H1 (cell line): ENCODE results near the gene HOXA6. TPM values are rescaled to one million over a fixed set of nuclear protein-coding genes. Genes with fewer than 3 reads are reported as not detected.

Experiments
- CTCF ChIA-PET: fragments of 300-600 bp; sonication (Branson Sonifier 250); formaldehyde crosslinking; loops from one replicate; lab custom pipeline; 2021; ENCODE audit not compliant: partially characterized antibody; lab: Charles Lee
- POLR2A ChIA-PET: fragments of 300-600 bp; sonication (Branson Sonifier 250); formaldehyde crosslinking; loops from one replicate; lab custom pipeline; 2021; ENCODE audit warnings: inconsistent platforms; ENCODE audit not compliant: partially characterized antibody; lab: Charles Lee
- DNase-seq, 2 experiments: peaks; one replicate each; pipeline versions ENCODE4 v3.0.0 to v3.0.0-alpha.2; 2010 to 2022; ENCODE audit warnings: low spot score in 2 of 2, low read depth in 1 of 2, mixed read lengths in 1 of 2
- FAIRE-seq: peaks from 2 replicates; lab custom pipeline; 2011; peaks lifted over from hg19 to GRCh38; lab: Jason Lieb, UNC
- H2AFZ ChIP-seq: 2 replicates; pipeline ENCODE4 v1.8.1; 2012; ENCODE audit warnings: low read length, inconsistent platforms
- H2AK5ac ChIP-seq: 2 replicates; pipeline ENCODE4 v1.6.1; 2013; ENCODE audit warnings: low read depth, low read length
- H2BK120ac ChIP-seq: replicated peaks from 2 replicates; pipeline ENCODE3; 2013; ENCODE audit warnings: low read depth, low read length, inconsistent platforms
- H2BK12ac ChIP-seq: 2 replicates; pipeline ENCODE4 v1.6.1; 2013; ENCODE audit warnings: low read depth, low read length
- H2BK15ac ChIP-seq: 2 replicates; pipeline ENCODE4 v1.6.1; 2013; ENCODE audit warnings: low read length
- H2BK20ac ChIP-seq: 2 replicates; pipeline ENCODE4 v1.6.1; 2013; ENCODE audit warnings: low read length
- H2BK5ac ChIP-seq: 2 replicates; pipeline ENCODE4 v1.6.1; 2013; ENCODE audit warnings: low read depth, low read length
- H3K14ac ChIP-seq: 2 replicates; pipeline ENCODE4 v1.6.1; 2013; ENCODE audit warnings: inconsistent platforms; ENCODE audit not compliant: insufficient read length
- H3K18ac ChIP-seq: 2 replicates; pipeline ENCODE4 v1.6.1; 2013; ENCODE audit warnings: low read length; ENCODE audit errors: extremely low read depth
- H3K23ac ChIP-seq: 2 replicates; pipeline ENCODE4 v1.6.1; 2013; ENCODE audit warnings: inconsistent platforms; ENCODE audit not compliant: insufficient read length
- H3K23me2 ChIP-seq: 2 replicates; pipeline ENCODE4 v1.6.1; 2013; ENCODE audit warnings: low read depth, low read length
- H3K27ac ChIP-seq: 2 replicates; pipeline ENCODE4 v1.6.1; 2011; ENCODE audit warnings: low read depth, low read length, inconsistent platforms
- H3K27me3 ChIP-seq, 4 experiments: replicated peaks in 1 of 4; 1 replicate in 1 of 4; 2 replicates in 3 of 4; pipeline versions ENCODE4 v1.6.1 to v1.8.1; 2011 to 2013; ENCODE audit warnings: low read length in 3 of 4, mild to moderate bottlenecking in 3 of 4, inconsistent platforms in 2 of 4, mixed read lengths in 2 of 4, moderate library complexity in 1 of 4; ENCODE audit not compliant: control insufficient read depth in 3 of 4, insufficient read depth in 3 of 4; ENCODE audit errors: extremely low read depth in 1 of 4
- H3K36me3 ChIP-seq, 4 experiments: 2 replicates each; pipeline versions ENCODE4 v1.6.1 to v1.8.1; 2011 to 2013; ENCODE audit warnings: mild to moderate bottlenecking in 4 of 4, low read length in 3 of 4, moderate library complexity in 2 of 4, control low read depth in 1 of 4, inconsistent platforms in 1 of 4; ENCODE audit not compliant: insufficient read depth in 4 of 4, control insufficient read depth in 2 of 4
- H3K4ac ChIP-seq: replicated peaks from 2 replicates; pipeline ENCODE3; 2013; ENCODE audit warnings: low read length, low read depth, mixed read lengths, inconsistent platforms; ENCODE audit not compliant: insufficient read length
- H3K4me1 ChIP-seq, 4 experiments: replicated peaks in 1 of 4; 1 replicate in 1 of 4; 2 replicates in 3 of 4; pipeline versions ENCODE4 v1.6.1 to v1.8.1; 2011 to 2013; ENCODE audit warnings: low read length in 3 of 4, inconsistent platforms in 2 of 4, mixed read lengths in 1 of 4; ENCODE audit not compliant: insufficient read depth in 4 of 4, control insufficient read depth in 3 of 4
- H3K4me2 ChIP-seq, 2 experiments: 2 replicates each; pipeline versions ENCODE4 v1.6.1 to v1.8.1; 2011 to 2013; ENCODE audit warnings: low read depth in 2 of 2, low read length in 2 of 2, control low read depth in 1 of 2, inconsistent platforms in 1 of 2, mild to moderate bottlenecking in 1 of 2; ENCODE audit not compliant: insufficient read depth in 1 of 2
- H3K4me3 ChIP-seq, 4 experiments: fragments of 200-600, 300-600 bp in 1 of 4; sonication (generic), shearing (Covaris generic), sonication (Bioruptor Twin) in 1 of 4; 2 replicates each; pipeline versions ENCODE4 v1.5.1 to v1.8.1; 2011 to 2016; ENCODE audit warnings: low read length in 4 of 4, low read depth in 3 of 4, control low read depth in 2 of 4, inconsistent platforms in 2 of 4, mild to moderate bottlenecking in 2 of 4, mixed read lengths in 1 of 4, moderate library complexity in 1 of 4; ENCODE audit not compliant: insufficient read depth in 2 of 4; ENCODE audit errors: extremely low read depth in 1 of 4
- H3K56ac ChIP-seq: replicated peaks from 2 replicates; pipeline ENCODE3; 2013; ENCODE audit warnings: low read depth, mild to moderate bottlenecking, mixed read lengths, low read length, inconsistent platforms; ENCODE audit not compliant: insufficient read length
- H3K79me1 ChIP-seq: 2 replicates; pipeline ENCODE4 v1.6.1; 2013; ENCODE audit warnings: low read depth, low read length, control low read depth
- H3K79me2 ChIP-seq, 2 experiments: 2 replicates each; pipeline versions ENCODE4 v1.6.1 to v1.8.1; 2012 to 2013; ENCODE audit warnings: low read length in 2 of 2, mild to moderate bottlenecking in 2 of 2, inconsistent platforms in 1 of 2; ENCODE audit not compliant: insufficient read depth in 2 of 2, control insufficient read depth in 1 of 2
- H3K9ac ChIP-seq, 4 experiments: replicated peaks in 1 of 4; 1 replicate in 1 of 4; 2 replicates in 3 of 4; pipeline versions ENCODE4 v1.6.1 to v1.8.1; 2011 to 2013; ENCODE audit warnings: low read depth in 3 of 4, low read length in 3 of 4, control low read depth in 2 of 4, mild to moderate bottlenecking in 2 of 4, moderate library complexity in 2 of 4, inconsistent platforms in 1 of 4; ENCODE audit errors: extremely low read depth in 1 of 4
- H3K9me3 ChIP-seq, 2 experiments: 2 replicates each; pipeline versions ENCODE4 v1.6.1 to v1.8.1; 2012 to 2013; ENCODE audit warnings: mild to moderate bottlenecking in 2 of 2, moderate library complexity in 2 of 2, control low read depth in 1 of 2, inconsistent platforms in 1 of 2, low read depth in 1 of 2, low read length in 1 of 2, mixed read lengths in 1 of 2; ENCODE audit not compliant: insufficient read depth in 2 of 2
- H4K20me1 ChIP-seq, 2 experiments: replicated peaks in 1 of 2; 2 replicates each; pipeline versions ENCODE3 to v1.8.1; 2011 to 2013; ENCODE audit warnings: inconsistent platforms in 2 of 2, low read length in 2 of 2, mild to moderate bottlenecking in 1 of 2; ENCODE audit not compliant: insufficient read depth in 2 of 2, control insufficient read depth in 1 of 2
- H4K5ac ChIP-seq: 2 replicates; pipeline ENCODE4 v1.6.1; 2013; ENCODE audit warnings: low read length, low read depth, mixed read lengths, inconsistent platforms; ENCODE audit not compliant: insufficient read length
- H4K8ac ChIP-seq: 2 replicates; pipeline ENCODE4 v1.8.0; 2013; ENCODE audit warnings: mild to moderate bottlenecking, moderate library complexity, low read length, inconsistent platforms; ENCODE audit not compliant: insufficient read depth; ENCODE audit errors: extremely low read depth
- H4K91ac ChIP-seq: replicated peaks from 2 replicates; pipeline ENCODE3; 2013; ENCODE audit warnings: low read length, mixed read lengths, inconsistent platforms; ENCODE audit not compliant: insufficient read length
- CBX8 ChIP-seq: fragments of 300-800, 300-1000 bp; sonication (generic); IDR thresholded peaks from 2 replicates; pipeline ENCODE4 v1.7.1; 2016; ENCODE audit warnings: low read depth, low read length, borderline replicate concordance
- CHD1 ChIP-seq: IDR thresholded peaks from 2 replicates; pipeline ENCODE4 v1.6.1; 2012; ENCODE audit warnings: low read depth, low read length, improper control_type of control experiment
- CREB1 ChIP-seq: IDR thresholded peaks from 2 replicates; pipeline ENCODE4 v1.6.1; 2012; ENCODE audit warnings: inconsistent platforms
- EZH2 ChIP-seq: fragments of 200-600 bp; sonication (generic); IDR thresholded peaks from 2 replicates; pipeline ENCODE4 v1.7.1; 2012; ENCODE audit warnings: low read depth, mild to moderate bottlenecking, moderate library complexity, low read length, inconsistent platforms; ENCODE audit not compliant: severe bottlenecking
- GTF2F1 ChIP-seq: IDR thresholded peaks from 2 replicates; pipeline ENCODE4 v1.6.1; 2012; ENCODE audit warnings: low read depth, low read length, improper control_type of control experiment, borderline replicate concordance
- JUN ChIP-seq: IDR thresholded peaks from 2 replicates; pipeline ENCODE4 v1.6.1; 2011; ENCODE audit warnings: low read depth, mild to moderate bottlenecking, improper control_type of control experiment, low read length
- KDM1A ChIP-seq: fragments of 200-600, 300-600 bp; sonication (generic); IDR thresholded peaks from 2 replicates; pipeline ENCODE4 v1.7.1; 2016; ENCODE audit warnings: mild to moderate bottlenecking, low read length, borderline replicate concordance
- RNF2 ChIP-seq: fragments of 200-900, 300-1000 bp; sonication (generic); IDR thresholded peaks from 2 replicates; pipeline ENCODE4 v1.7.1; 2016; ENCODE audit warnings: borderline replicate concordance, low read depth, mild to moderate bottlenecking, antibody characterized with exemption, low read length; ENCODE audit not compliant: poor library complexity, severe bottlenecking; ENCODE audit errors: missing control alignments
- SUZ12 ChIP-seq: fragments of 200-600 bp; sonication (generic); IDR thresholded peaks from 2 replicates; pipeline ENCODE4 v1.6.1; 2012; ENCODE audit warnings: mild to moderate bottlenecking, inconsistent platforms, low read length, moderate library complexity, mixed read lengths
- YY1 ChIP-seq: IDR thresholded peaks from 2 replicates; pipeline ENCODE4 v1.6.1; 2011; ENCODE audit warnings: low read depth, mild to moderate bottlenecking, low read length
- WGBS, 2 experiments: shearing (Covaris generic) in 1 of 2; methylation state at CpG; one replicate each; pipeline versions ENCODE4 v1.1.6 to v1.1.7; 2013 to 2015; ENCODE audit warnings: low lambda C conversion rate in 2 of 2, mixed read lengths in 2 of 2, inconsistent platforms in 1 of 2, low coverage in 1 of 2, missing lambda C conversion rate in 1 of 2; ENCODE audit not compliant: insufficient replicate concordance in 2 of 2, insufficient coverage in 1 of 2, insufficient read length in 1 of 2; ENCODE audit errors: extremely low coverage in 1 of 2, missing lambda C conversion rate in 1 of 2; 5-methylcytosine and 5-hydroxymethylcytosine counted together
- polyA plus RNA-seq, 7 experiments: library from polyadenylated mRNA; depleted of rRNA in 3 of 7; stranded (reverse) in 5 of 7; unstranded in 2 of 7; fragments of >200 nt in 5 of 7; fragments of 200-250 nt in 2 of 7; gene quantifications; 1 replicate in 5 of 7; 2 replicates in 1 of 7; 4 replicates in 1 of 7; pipeline versions ENCODE4 v1.2.1 to v1.2.3, GENCODE V29; 2011 to 2013; ENCODE audit warnings: missing spikeins in 2 of 7, mixed read lengths in 2 of 7
- total RNA-seq: library from RNA; stranded (reverse); fragmentation: NEBNext Ultra II Directional; extraction: Animal tissue kit (Norgen Biotek cat#: 25700); gene quantifications from 2 replicates; pipeline ENCODE4 v1.2.1, GENCODE V29; 2021

Gene HOXA6
- total and polyA plus RNA-seq, 2 of the 8 experiments (the other 6 are each of a cell fraction or from before 2014, with no cell fraction given): not detected

- Histone ChIP-seq H2AFZ (no peak overlapping the region), H2AK5ac (no peak overlapping the region), H3K4me1 (peaks cover 0 to 19% (median 14%) of the 10 kb centered on the region in 4 experiments; a peak in 6 of 7 replicates), H2BK20ac (no peak overlapping the region), H3K23me2 (0 out of 2 replicates have a peak, but pooled peaks cover 1% of the 10 kb centered on the region), H3K9ac (no peak overlapping the region), H3K18ac (no peak overlapping the region), H2BK120ac (no peak overlapping the region), H3K4me3 (no peak overlapping the region), H3K4me2 (peak overlapping the region in 1 of 2 experiments; percentile 69; a peak in 1 of 4 replicates), H3K4ac (no peak overlapping the region), H3K9me3 (no peaks in the 10 kb centered on the region), H3K79me2 (no peaks in the 10 kb centered on the region), H3K56ac (no peak overlapping the region), H2BK15ac (no peak overlapping the region), H4K8ac (no peak overlapping the region), H3K36me3 (peaks cover 0 to 11% (median 0%) of the 10 kb centered on the region in 4 experiments; a peak in 1 of 8 replicates), H4K91ac (no peak overlapping the region), H3K27me3 (peaks cover 94 to 100% (median 98%) of the 10 kb centered on the region in 4 experiments), H4K20me1 (peaks cover 20 to 38% of the 10 kb centered on the region in 2 experiments), H3K23ac (no peak overlapping the region), H3K14ac (no peak overlapping the region), H4K5ac (no peak overlapping the region), H3K27ac (no peak overlapping the region), H2BK12ac (0 out of 2 replicates have a peak overlapping the region, but pooled peaks have one; percentile 17), H2BK5ac (no peak overlapping the region), H3K79me1 (no peaks in the 10 kb centered on the region)
- DNase-seq (no peak), FAIRE-seq (no peak)
- ChIA-PET POLR2A (interaction anchor here (1.2 kb wide), 1 partner anchor 11 kb away, joined by 3 read pairs; no protein-coding TSS in a partner anchor), CTCF (interaction anchor here (1.1 to 12.1 kb wide), 3 partner anchors 10 to 43 kb away, joined by 3 to 123 read pairs (median 4); partner anchors contain the start of genes HOXA5 and HOXA6)
- peak; percentile 85 for TF ChIP-seq RNF2
- no peak for TF ChIP-seq KDM1A
- TF ChIP-seq EZH2: peak; percentile 47
- TF ChIP-seq YY1: no peak
- no peak for TF ChIP-seq CREB1
- TF ChIP-seq SUZ12: peak; percentile 34
- peak; percentile 62; the same call in 1 of the 2 replicates for TF ChIP-seq CBX8
- TF ChIP-seq GTF2F1: no peak
- TF ChIP-seq CHD1: no peak
- no peak for TF ChIP-seq JUN
- WGBS, 2 experiments: 5% methylated on average over 27 of the region's 39 CpGs; no CpG with 5 or more reads in 1 of the 2 experiments
Observed at GRCh38 chr7:27101957-27102580, 45.5 kb downstream of the HOXA6 start.
